ENCODE results near the gene THEMIS. TPM values are rescaled to one million over a fixed set of nuclear protein-coding genes. Genes with fewer than 3 reads are reported as not detected.
A peak's percentile ranks its signal among the peaks of the same experiment; 100 is the strongest.

THEMIS gene
- total RNA-seq, 1 donor from 2014 or later: not detected

GRCh38 chr6:127857051-127857637 lies 43.7 kb downstream of the THEMIS start:
- Mint-ChIP-seq H3K4me3 (ENCODE audit: unreplicated experiment) (no peak overlapping the region), H3K4me1 (ENCODE audit: low read depth) (peaks cover 5% of the 10 kb centered on the region), H3K27me3 (ENCODE audit: low read depth) (peaks cover 2% of the 10 kb centered on the region), H3K27ac (ENCODE audit: unreplicated experiment) (no peak overlapping the region), H3K36me3 (ENCODE audit: low read depth) (no peaks in the 10 kb centered on the region), H3K9me3 (ENCODE audit: low read depth) (no peaks in the 10 kb centered on the region)
- TF ChIP-seq CTCF (IDR thresholded peaks at IDR 0.05): no peak
- no peak for DNase-seq (ENCODE audit: low spot score)

- Mint-ChIP-seq H3K4me3 (ENCODE audit: unreplicated experiment) (no peak overlapping the region), H3K36me3 (ENCODE audit: low read depth) (no peaks in the 10 kb centered on the region), H3K4me1 (ENCODE audit: low read depth) (peaks cover 10% of the 10 kb centered on the region), H3K27ac (ENCODE audit: unreplicated experiment) (no peak overlapping the region), H3K9me3 (ENCODE audit: low read depth) (no peaks in the 10 kb centered on the region), H3K27me3 (ENCODE audit: low read depth) (peaks cover 2% of the 10 kb centered on the region)
- peak; percentile 85 for TF ChIP-seq CTCF (IDR thresholded peaks at IDR 0.05)
- DNase-seq (ENCODE audit: low spot score): no peak
These were observed 45.2 kb downstream of the THEMIS start for GRCh38 chr6:127855542-127856159.

- no peak for DNase-seq (ENCODE audit: low spot score)
These were observed 46.8 kb downstream of the THEMIS start for GRCh38 chr6:127854009-127854408.

GRCh38 chr6:127851197-127851596 lies 49.7 kb downstream of the THEMIS start:
- H3K9me3 Mint-ChIP-seq (ENCODE audit: low read depth): peaks cover 8% of the 10 kb centered on the region
- H3K27ac Mint-ChIP-seq (ENCODE audit: unreplicated experiment): no peak overlapping the region
- TF ChIP-seq CTCF (IDR thresholded peaks at IDR 0.05): no peak
- peaks cover 18% of the 10 kb centered on the region for H3K4me1 Mint-ChIP-seq (ENCODE audit: low read depth)
- no peak overlapping the region for H3K4me3 Mint-ChIP-seq (ENCODE audit: unreplicated experiment)
- no peak for DNase-seq (ENCODE audit: low spot score)
- no peaks in the 10 kb centered on the region for H3K36me3 Mint-ChIP-seq (ENCODE audit: low read depth)
- no peaks in the 10 kb centered on the region for H3K27me3 Mint-ChIP-seq (ENCODE audit: low read depth)

More at GRCh38 chr6:127854009-127854408, 46.8 kb downstream of the THEMIS start:
- H3K36me3 Mint-ChIP-seq (ENCODE audit: low read depth): no peaks in the 10 kb centered on the region
- H3K4me1 Mint-ChIP-seq (ENCODE audit: low read depth): peaks cover 10% of the 10 kb centered on the region
- peaks cover 3% of the 10 kb centered on the region for H3K9me3 Mint-ChIP-seq (ENCODE audit: low read depth)
- H3K4me3 Mint-ChIP-seq (ENCODE audit: unreplicated experiment): no peak overlapping the region
- no peaks in the 10 kb centered on the region for H3K27me3 Mint-ChIP-seq (ENCODE audit: low read depth)
- no peak overlapping the region for H3K27ac Mint-ChIP-seq (ENCODE audit: unreplicated experiment)
- peak; percentile 45 for TF ChIP-seq CTCF (IDR thresholded peaks at IDR 0.05)

- no peaks in the 10 kb centered on the region for H3K36me3 Mint-ChIP-seq (ENCODE audit: low read depth)
- peaks cover 14% of the 10 kb centered on the region for H3K9me3 Mint-ChIP-seq (ENCODE audit: low read depth)
- peaks cover 30% of the 10 kb centered on the region for H3K4me1 Mint-ChIP-seq (ENCODE audit: low read depth)
- H3K27me3 Mint-ChIP-seq (ENCODE audit: low read depth): no peaks in the 10 kb centered on the region
- TF ChIP-seq CTCF (IDR thresholded peaks at IDR 0.05): no peak
- H3K27ac Mint-ChIP-seq (ENCODE audit: unreplicated experiment): no peak overlapping the region
- DNase-seq (ENCODE audit: low spot score): no peak
- H3K4me3 Mint-ChIP-seq (ENCODE audit: unreplicated experiment): no peak overlapping the region
These were observed 55.6 kb downstream of the THEMIS start for GRCh38 chr6:127845242-127845641.

Measured in chondrocyte (in vitro differentiated cells).